GM13976 (cell line): ENCODE measurements around the gene SMURF1.

Source experiments
- DNase-seq: peaks from one replicate; pipeline ENCODE4 v3.0.0; 2012; ENCODE audit warnings: low spot score
- in situ Hi-C: fragments of 300-500 bp; cut with MboI; formaldehyde crosslinking; loops from one replicate; pipeline ENCODE4 v1.12.0; 2022; ENCODE audit warnings: low sequenced_read_pairs, mixed read lengths, inconsistent platforms; ENCODE audit not compliant: unreplicated experiment
- TF ChIP-seq, protein P1 (sequence below): IDR thresholded peaks from 2 replicates; pipeline ENCODE4 v1.5.1; 2012; ENCODE audit warnings: borderline replicate concordance, mild to moderate bottlenecking; ENCODE audit not compliant: insufficient read depth; ENCODE audit errors: extremely low read depth, missing control alignments, control extremely low read depth

Gene SMURF1

GRCh38 chr7:99039384-99039891, 104.5 kb downstream of the SMURF1 start:
- in situ Hi-C loops = no loop called here
- no peak for DNase-seq
- TF ChIP-seq, protein P1, sequence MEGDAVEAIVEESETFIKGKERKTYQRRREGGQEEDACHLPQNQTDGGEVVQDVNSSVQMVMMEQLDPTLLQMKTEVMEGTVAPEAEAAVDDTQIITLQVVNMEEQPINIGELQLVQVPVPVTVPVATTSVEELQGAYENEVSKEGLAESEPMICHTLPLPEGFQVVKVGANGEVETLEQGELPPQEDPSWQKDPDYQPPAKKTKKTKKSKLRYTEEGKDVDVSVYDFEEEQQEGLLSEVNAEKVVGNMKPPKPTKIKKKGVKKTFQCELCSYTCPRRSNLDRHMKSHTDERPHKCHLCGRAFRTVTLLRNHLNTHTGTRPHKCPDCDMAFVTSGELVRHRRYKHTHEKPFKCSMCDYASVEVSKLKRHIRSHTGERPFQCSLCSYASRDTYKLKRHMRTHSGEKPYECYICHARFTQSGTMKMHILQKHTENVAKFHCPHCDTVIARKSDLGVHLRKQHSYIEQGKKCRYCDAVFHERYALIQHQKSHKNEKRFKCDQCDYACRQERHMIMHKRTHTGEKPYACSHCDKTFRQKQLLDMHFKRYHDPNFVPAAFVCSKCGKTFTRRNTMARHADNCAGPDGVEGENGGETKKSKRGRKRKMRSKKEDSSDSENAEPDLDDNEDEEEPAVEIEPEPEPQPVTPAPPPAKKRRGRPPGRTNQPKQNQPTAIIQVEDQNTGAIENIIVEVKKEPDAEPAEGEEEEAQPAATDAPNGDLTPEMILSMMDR = no peak

- in situ Hi-C loops = no loop called here
- no peak for DNase-seq
- TF ChIP-seq, protein P1 = no peak
These were observed 105.6 kb downstream of the SMURF1 start for GRCh38 chr7:99038086-99038855.

GRCh38 chr7:99037327-99037940, 106.5 kb downstream of the SMURF1 start:
- no peak for DNase-seq
- TF ChIP-seq, protein P1 = no peak
- in situ Hi-C loops = no loop called here

GRCh38 chr7:99036546-99037111, 107.3 kb downstream of the SMURF1 start:
- DNase-seq = no peak
- in situ Hi-C loops = no loop called here

DNA sequence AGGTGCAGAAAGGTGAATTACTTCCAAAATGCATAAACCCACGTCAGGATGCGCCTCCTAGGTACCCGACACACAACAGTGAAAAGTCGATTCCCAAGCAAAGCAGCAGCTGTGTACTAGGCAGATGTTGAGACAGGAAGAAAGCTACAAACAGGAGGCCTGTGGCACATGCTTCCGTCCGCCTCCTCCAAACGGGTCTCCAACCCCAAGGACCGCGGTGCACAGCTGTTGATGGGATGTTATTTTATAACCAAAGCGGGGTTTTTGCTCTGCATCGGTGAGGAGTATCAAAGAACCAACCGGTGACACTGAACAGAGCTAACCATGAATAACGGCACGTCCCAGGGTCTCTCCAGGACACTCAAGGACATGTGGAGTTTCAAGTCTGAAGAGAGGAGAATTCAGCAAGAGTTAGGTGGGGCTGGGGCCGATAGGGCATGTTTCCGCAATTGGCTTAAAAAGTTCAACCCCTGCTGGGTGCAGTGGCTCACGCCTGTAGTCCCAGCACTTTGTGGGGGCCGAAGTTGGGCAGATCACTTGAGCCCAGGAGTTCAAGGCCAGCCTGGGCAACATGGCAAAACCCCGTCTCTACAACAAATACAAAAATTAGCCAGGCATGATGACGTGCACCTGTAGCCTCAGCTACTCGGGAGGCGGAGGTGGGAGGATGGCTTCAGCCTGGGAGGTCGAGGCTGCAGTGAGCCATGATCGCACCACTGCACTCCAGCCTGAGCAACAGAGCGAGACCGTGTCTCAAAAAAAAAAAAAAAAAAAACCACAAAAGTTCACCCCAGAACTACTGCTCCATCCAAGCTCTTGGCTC, 108.0 kb downstream of the SMURF1 start:
- no peak for DNase-seq
- in situ Hi-C loops = no loop called here
- TF ChIP-seq, protein P1 = no peak

More at GRCh38 chr7:99036546-99037111, 107.3 kb downstream of the SMURF1 start:
- TF ChIP-seq, protein P1 = no peak

- TF ChIP-seq, protein P1 = no peak
- no peak for DNase-seq
- in situ Hi-C loops = no loop called here
These were observed 108.8 kb downstream of the SMURF1 start for GRCh38 chr7:99034932-99035722.
